Aorta (tissue), 4 donors: Measurements from ENCODE around the gene TMEM54. TPM values are rescaled to one million over a fixed set of nuclear protein-coding genes. Genes with fewer than 3 reads are reported as not detected.

Experiments
- polyA plus RNA-seq, 2 donors: library from polyadenylated mRNA; stranded (reverse); fragments of 200-250 nt; gene quantifications; one replicate each; pipeline ENCODE4 v1.2.3, GENCODE V29; 2013
- total RNA-seq, 2 donors: library from RNA; stranded (reverse); fragmentation: NEBNext Ultra II Directional; extraction: Animal tissue kit (Norgen Biotek cat#: 25700); gene quantifications; one replicate each; pipeline ENCODE4 v1.2.1, GENCODE V29; 2021
- donor health status: healthy with polysubstance abuse.
- donor health status: Bipolar disorder and iron deficiency.
- donor health status: DM: no; HTN: no; CAD: no.
- donor health status: DM: yes; HTN: yes; CAD: no.

Gene TMEM54
- total and polyA plus RNA-seq, 4 donors = 21.1 to 77.5 (median 24.5) TPM

Other genes starting within 250 kb of the TMEM54 start
- gene SYNC, start 198.6 kb downstream of the TMEM54 start, total RNA-seq = 10 to 100 TPM; 37.5 to 89.8 TPM
- gene SYNC, start 198.6 kb downstream of the TMEM54 start, polyA plus RNA-seq = 10 to 100 TPM; 11.4 to 36.8 TPM
- gene YARS1, start 84.0 kb downstream of the TMEM54 start, total RNA-seq = 10 to 100 TPM; 55.2 to 76.1 TPM
- 10 to 100 TPM; 20.4 to 38.7 TPM for gene YARS1, start 84.0 kb downstream of the TMEM54 start, polyA plus RNA-seq
- 10 to 100 TPM; 37.4 to 60.7 TPM for gene S100PBP, start 83.7 kb downstream of the TMEM54 start, total RNA-seq
- 10 to 100 TPM in 1 of 2 donors, 1 to 10 TPM in 1; 2.8 to 12.1 TPM for gene S100PBP, start 83.7 kb downstream of the TMEM54 start, polyA plus RNA-seq
- gene FNDC5, start 30.5 kb downstream of the TMEM54 start, total RNA-seq = 10 to 100 TPM in 1 of 2 donors, 1 to 10 TPM in 1; 5.6 to 17.6 TPM
- gene FNDC5, start 30.5 kb downstream of the TMEM54 start, polyA plus RNA-seq = 10 to 100 TPM in 1 of 2 donors, 1 to 10 TPM in 1; 8.1 to 11.7 TPM
- gene HPCA, start 14.9 kb downstream of the TMEM54 start, total RNA-seq = under 1 TPM in 1 of 2 donors, not detected in 1; 0.51 TPM
- gene HPCA, start 14.9 kb downstream of the TMEM54 start, polyA plus RNA-seq = under 1 TPM in 1 of 2 donors, not detected in 1; 0.90 TPM
- gene RNF19B, start 63.4 kb upstream of the TMEM54 start, total RNA-seq = 10 to 100 TPM; 25.5 to 51.5 TPM
- 10 to 100 TPM; 13.8 to 16.4 TPM for gene RNF19B, start 63.4 kb upstream of the TMEM54 start, polyA plus RNA-seq
- 10 to 100 TPM; 87.4 to 95.6 TPM for gene AK2, start 135.5 kb upstream of the TMEM54 start, total RNA-seq
- 10 to 100 TPM; 71.8 to 77.8 TPM for gene AK2, start 135.5 kb upstream of the TMEM54 start, polyA plus RNA-seq
- gene AZIN2, start 179.8 kb upstream of the TMEM54 start, total RNA-seq = 10 to 100 TPM in 1 of 2 donors, 1 to 10 TPM in 1; 3.9 to 14.4 TPM
- 1 to 10 TPM; 1.5 to 2.5 TPM for gene AZIN2, start 179.8 kb upstream of the TMEM54 start, polyA plus RNA-seq